Transverse colon (tissue), 4 donors: ENCODE data around the gene TBC1D16. TPM values are rescaled to one million over a fixed set of nuclear protein-coding genes. Genes with fewer than 3 reads are reported as not detected.

Source experiments
- DNase-seq: peaks from one replicate; pipeline ENCODE4 v3.0.0-alpha.2; 2019
- H3K27ac ChIP-seq, 4 donors: fragments of 200-600 bp; sonication (generic); 2 replicates each; pipeline ENCODE4 v1.5.1; 2016 to 2018; ENCODE audit warnings: inconsistent platforms in 4 of 4
- H3K27me3 ChIP-seq: fragments of 200-600 bp; sonication (generic); 2 replicates; pipeline ENCODE4 v1.5.1; 2017; ENCODE audit warnings: inconsistent platforms
- H3K36me3 ChIP-seq, 4 donors: fragments of 200-600 bp; sonication (generic); 2 replicates each; pipeline ENCODE4 v1.5.1; 2017 to 2019; ENCODE audit warnings: inconsistent platforms in 4 of 4
- H3K4me1 ChIP-seq, 4 donors: fragments of 200-600 bp; sonication (generic); 2 replicates each; pipeline ENCODE4 v1.5.1; 2017 to 2020; ENCODE audit warnings: inconsistent platforms in 4 of 4
- H3K4me3 ChIP-seq, 4 donors: fragments of 200-600 bp; sonication (generic); 1 replicate in 1 of 4; 2 replicates in 3 of 4; pipeline versions ENCODE4 v1.5.1 to v1.6.1; 2017 to 2019; ENCODE audit warnings: inconsistent platforms in 4 of 4
- H3K9me3 ChIP-seq, 2 donors: fragments of 200-600 bp; sonication (generic); 2 replicates each; pipeline ENCODE4 v1.5.1; 2017 to 2019; ENCODE audit warnings: inconsistent platforms in 2 of 2
- EP300 ChIP-seq: sonication (generic); formaldehyde crosslinking; IDR thresholded peaks from one replicate; pipeline ENCODE4 v1.6.1; 2017; ENCODE audit warnings: antibody characterized with exemption, low read depth
- POLR2A ChIP-seq: fragments of 450-650 bp; IDR thresholded peaks from one replicate; pipeline ENCODE4 v1.6.1; 2016; ENCODE audit warnings: antibody characterized with exemption, mild to moderate bottlenecking, moderate library complexity
- POLR2AphosphoS5 ChIP-seq, 3 donors: sonication (generic); formaldehyde crosslinking; IDR thresholded peaks; one replicate each; pipeline ENCODE4 v1.6.1; 2016; ENCODE audit warnings: antibody characterized with exemption in 3 of 3
- WGBS, 2 donors: methylation state at CpG; one replicate each; pipeline ENCODE4 v1.1.5; 2018; ENCODE audit warnings: low coverage in 1 of 2; 5-methylcytosine and 5-hydroxymethylcytosine counted together
- in situ Hi-C, 4 donors: fragments of 200-750 bp; cut with MboI; loops; one replicate each; pipeline versions ENCODE4 v1.15.0 to v1.15.1; 2017; ENCODE audit warnings: low sequenced_read_pairs in 3 of 4, low pct_ligation_motif_present in 1 of 4, low pct_unique_long_range_greater_than_20kb in 1 of 4
- intact Hi-C: fragments of 100-400 bp; cut with DNase I; formaldehyde crosslinking; loops from one replicate; pipeline ENCODE4 v1.15.1; 2023; ENCODE audit warnings: low total_unique reads
- total RNA-seq, 4 donors: library from RNA; depleted of rRNA; stranded (reverse); fragments of >200 nt; gene quantifications; one replicate each; pipeline ENCODE4 v1.1.0, GENCODE V29; 2016
- TF ChIP-seq, protein P1 (sequence below), 5 experiments: fragments of 200-600 bp in 3 of 5; fragments of 450-650 bp in 2 of 5; sonication (generic) in 3 of 5; IDR thresholded peaks; 1 replicate in 2 of 5; 2 replicates in 3 of 5; pipeline ENCODE4 v1.5.1; 2016 to 2017; ENCODE audit warnings: antibody characterized with exemption in 5 of 5, inconsistent platforms in 3 of 5, mild to moderate bottlenecking in 2 of 5, moderate library complexity in 1 of 5

The TBC1D16 gene
- total RNA-seq, 4 donors from 2014 or later: 12.3 to 22.4 (median 18.1) TPM

DNA sequence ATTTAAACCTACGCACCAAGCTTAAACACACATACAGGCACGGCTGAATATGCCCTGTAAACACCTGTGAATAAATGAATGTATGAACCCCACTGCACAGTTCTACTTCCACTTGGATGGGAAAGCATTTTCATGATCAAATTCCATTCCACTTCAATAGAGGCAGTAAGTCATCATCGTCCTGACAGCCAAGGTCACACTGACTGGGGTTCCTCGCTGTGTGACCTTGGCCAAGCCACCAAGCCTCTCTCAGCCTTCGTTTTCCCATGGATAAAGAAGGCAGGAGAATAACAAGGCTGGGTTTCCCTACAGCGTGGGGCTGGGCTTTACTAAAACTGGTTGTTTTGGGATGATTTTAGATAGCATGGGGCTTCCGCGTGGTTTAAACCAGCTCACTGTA, 82.8 kb downstream of the TBC1D16 start:
- intact Hi-C loops: no loop called here
- in situ Hi-C loops: no loop called here
- Histone ChIP-seq H3K4me1 (peaks cover 0 to 15% (median 3%) of the 10 kb centered on the region in 4 donors), H3K4me3 (no peak overlapping the region), H3K27ac (no peak overlapping the region), H3K27me3 (no peaks in the 10 kb centered on the region), H3K36me3 (no peaks in the 10 kb centered on the region), H3K9me3 (no peaks in the 10 kb centered on the region)
- no peak for DNase-seq
- TF ChIP-seq, protein P1, sequence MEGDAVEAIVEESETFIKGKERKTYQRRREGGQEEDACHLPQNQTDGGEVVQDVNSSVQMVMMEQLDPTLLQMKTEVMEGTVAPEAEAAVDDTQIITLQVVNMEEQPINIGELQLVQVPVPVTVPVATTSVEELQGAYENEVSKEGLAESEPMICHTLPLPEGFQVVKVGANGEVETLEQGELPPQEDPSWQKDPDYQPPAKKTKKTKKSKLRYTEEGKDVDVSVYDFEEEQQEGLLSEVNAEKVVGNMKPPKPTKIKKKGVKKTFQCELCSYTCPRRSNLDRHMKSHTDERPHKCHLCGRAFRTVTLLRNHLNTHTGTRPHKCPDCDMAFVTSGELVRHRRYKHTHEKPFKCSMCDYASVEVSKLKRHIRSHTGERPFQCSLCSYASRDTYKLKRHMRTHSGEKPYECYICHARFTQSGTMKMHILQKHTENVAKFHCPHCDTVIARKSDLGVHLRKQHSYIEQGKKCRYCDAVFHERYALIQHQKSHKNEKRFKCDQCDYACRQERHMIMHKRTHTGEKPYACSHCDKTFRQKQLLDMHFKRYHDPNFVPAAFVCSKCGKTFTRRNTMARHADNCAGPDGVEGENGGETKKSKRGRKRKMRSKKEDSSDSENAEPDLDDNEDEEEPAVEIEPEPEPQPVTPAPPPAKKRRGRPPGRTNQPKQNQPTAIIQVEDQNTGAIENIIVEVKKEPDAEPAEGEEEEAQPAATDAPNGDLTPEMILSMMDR (IDR thresholded peaks at IDR 0.05): no peak
- TF ChIP-seq POLR2A: no peak
- no peak for TF ChIP-seq EP300
- 86% methylated on average over 8 of the region's 8 CpGs; no CpG with 5 or more reads in 1 of the 2 donors for WGBS, 2 donors

DNA sequence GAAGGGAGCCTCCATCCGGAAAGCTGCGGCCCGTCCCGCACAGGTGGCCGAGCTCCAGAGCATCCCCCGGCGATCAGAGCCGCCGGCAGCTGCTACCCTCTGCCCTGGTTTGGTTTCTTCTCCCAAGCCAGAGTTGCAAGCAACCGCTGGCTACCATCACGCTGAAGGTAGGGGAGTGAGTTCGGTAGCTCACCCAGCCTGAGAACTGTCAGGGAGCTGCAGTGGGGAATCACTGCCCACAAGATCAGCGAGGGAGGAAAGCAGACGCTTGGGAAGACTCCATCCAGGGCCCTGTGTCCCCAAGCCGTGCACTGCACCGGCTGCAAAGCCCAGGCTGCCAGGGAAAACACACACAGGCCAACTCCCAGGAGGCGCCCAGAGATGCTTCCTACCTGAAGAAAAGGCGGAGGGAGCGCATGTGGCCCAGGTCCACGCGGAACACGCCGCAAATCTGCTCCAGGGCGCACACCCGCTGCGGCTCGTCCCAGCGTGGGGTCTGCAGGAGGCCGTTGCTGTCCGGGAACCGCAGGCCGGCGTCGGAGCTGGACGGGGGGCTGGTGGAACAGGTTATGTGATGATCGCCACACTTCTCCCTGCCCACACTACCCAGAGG, 83.3 kb downstream of the TBC1D16 start:
- DNase-seq: no peak
- H3K4me3 ChIP-seq: no peak overlapping the region
- TF ChIP-seq EP300: no peak
- no peak for TF ChIP-seq POLR2A
- TF ChIP-seq, protein P1 (IDR thresholded peaks at IDR 0.05): no peak
- TF ChIP-seq POLR2AphosphoS5 (IDR thresholded peaks at IDR 0.05): no peak
- in situ Hi-C loops (no loop called here), intact Hi-C loops (no loop called here)
- no peaks in the 10 kb centered on the region for H3K36me3 ChIP-seq
- no peaks in the 10 kb centered on the region for H3K9me3 ChIP-seq
- H3K27ac ChIP-seq: peak overlapping the region in 2 of 4 donors; percentile 42 to 54
- 82% methylated on average over 27 of the region's 36 CpGs; no CpG with 5 or more reads in 1 of the 2 donors for WGBS, 2 donors
- H3K27me3 ChIP-seq: no peaks in the 10 kb centered on the region
- H3K4me1 ChIP-seq: peaks cover 0 to 15% (median 3%) of the 10 kb centered on the region in 4 donors

DNA sequence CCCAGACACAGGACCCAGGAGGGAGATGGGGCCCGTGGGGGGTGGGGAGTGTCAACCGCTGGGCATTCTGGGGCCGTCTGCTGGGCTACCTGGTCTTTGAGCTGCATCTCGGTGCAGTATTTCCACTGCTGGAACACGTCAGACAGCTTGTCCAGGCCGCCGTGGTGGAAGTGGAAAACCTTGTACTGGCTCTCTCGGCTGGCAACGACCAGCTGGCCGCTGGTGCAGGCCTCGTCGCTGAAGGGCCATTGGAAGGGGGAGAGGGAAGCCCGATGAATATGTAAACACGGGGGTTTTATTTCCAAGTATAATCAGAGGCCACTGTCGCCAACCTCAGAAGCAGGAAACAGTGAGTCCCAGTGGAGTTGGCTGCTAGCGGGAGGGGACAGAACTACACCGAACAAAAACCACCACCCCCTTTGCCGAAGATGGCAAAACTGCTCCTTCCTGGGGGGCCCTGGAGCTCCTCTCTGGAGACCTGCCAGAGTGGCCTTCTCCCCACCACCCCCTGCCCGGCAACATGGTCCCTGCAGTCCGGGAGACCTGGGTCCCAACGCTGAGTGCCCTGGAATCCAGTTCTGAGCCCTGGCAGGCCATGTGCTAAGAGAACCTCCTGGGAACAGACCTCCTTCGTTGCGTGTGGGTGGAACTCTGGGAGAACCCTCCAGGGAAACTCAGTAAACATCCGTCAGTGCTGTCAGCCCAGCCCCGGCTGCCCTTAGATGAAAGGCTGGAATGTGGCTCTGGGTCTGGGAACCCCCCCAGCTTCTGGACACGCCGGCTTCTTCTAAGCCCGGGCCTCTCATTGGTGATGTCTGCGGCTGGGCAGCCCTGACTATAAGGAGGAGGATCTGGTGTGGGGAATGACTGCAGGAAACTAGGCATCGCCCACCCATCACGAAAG, 84.1 kb downstream of the TBC1D16 start:
- intact Hi-C loops: no loop called here
- Histone ChIP-seq H3K36me3 (no peaks in the 10 kb centered on the region), H3K4me3 (no peak overlapping the region), H3K27me3 (no peaks in the 10 kb centered on the region), H3K27ac (peak overlapping the region; percentile 39 to 54 (median 41)), H3K4me1 (peaks cover 0 to 15% (median 3%) of the 10 kb centered on the region in 4 donors), H3K9me3 (no peaks in the 10 kb centered on the region)
- TF ChIP-seq POLR2A (no peak), EP300 (no peak), POLR2AphosphoS5 (IDR thresholded peaks at IDR 0.05) (no peak)
- TF ChIP-seq, protein P1 (IDR thresholded peaks at IDR 0.05): no peak
- in situ Hi-C loops: no loop called here
- 20 to 75% methylated on average over 1 to 28 of the region's 31 CpGs for WGBS, 2 donors
- DNase-seq: no peak

DNA sequence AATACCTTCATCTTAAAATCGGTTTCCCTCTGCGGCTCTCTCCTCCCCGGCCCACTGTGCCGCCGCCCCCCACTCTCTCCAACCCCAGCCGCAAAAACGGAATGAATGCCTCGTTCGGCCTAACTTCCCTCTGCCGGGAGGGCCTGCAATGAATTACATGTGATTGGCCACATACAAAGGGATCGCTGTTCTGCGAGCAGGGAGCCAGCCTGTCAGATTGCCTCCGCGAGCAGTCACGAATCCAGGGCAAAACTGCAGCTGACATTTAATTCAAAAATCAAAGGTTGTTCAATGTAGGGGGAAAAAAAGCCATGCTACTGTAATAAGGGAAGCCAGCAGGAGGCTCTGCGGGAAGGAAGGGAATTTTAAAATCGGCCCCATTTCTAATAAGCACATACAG, 84.9 kb downstream of the TBC1D16 start:
- no peaks in the 10 kb centered on the region for H3K27me3 ChIP-seq
- intact Hi-C loops (no loop called here), in situ Hi-C loops (no loop called here)
- no peak for DNase-seq
- peak overlapping the region; percentile 39 to 54 (median 41) for H3K27ac ChIP-seq
- 70 to 87% methylated on average over 3 to 17 of the region's 17 CpGs for WGBS, 2 donors
- no peaks in the 10 kb centered on the region for H3K9me3 ChIP-seq
- H3K4me1 ChIP-seq: peaks cover 0 to 15% (median 3%) of the 10 kb centered on the region in 4 donors
- no peak for TF ChIP-seq POLR2AphosphoS5 (IDR thresholded peaks at IDR 0.05)
- H3K4me3 ChIP-seq: no peak overlapping the region
- no peaks in the 10 kb centered on the region for H3K36me3 ChIP-seq
